Neuronal stem cell (in vitro differentiated cells): ENCODE results near the gene GBGT1.
A peak's percentile ranks its signal among the peaks of the same experiment; 100 is the strongest.
"Not testable (repeated sequence)": the region's sequence is repeated elsewhere in the genome, so short reads cannot be mapped to it uniquely, and the experiment has no call there.

Experiments used
- DNase-seq: peaks from one replicate; pipeline ENCODE4 v3.0.0-alpha.2; 2013; ENCODE audit warnings: low spot score
- H2AFZ ChIP-seq: one replicate; pipeline ENCODE4 v1.6.1; 2013; ENCODE audit warnings: mild to moderate bottlenecking, low read length, inconsistent platforms
- H2AK5ac ChIP-seq: 2 replicates; pipeline ENCODE4 v1.6.1; 2013; ENCODE audit warnings: low read depth, mild to moderate bottlenecking, inconsistent platforms, low read length, moderate library complexity, mixed read lengths
- H2BK120ac ChIP-seq: 2 replicates; pipeline ENCODE4 v1.6.1; 2013; ENCODE audit warnings: low read depth, mild to moderate bottlenecking, inconsistent platforms, low read length, moderate library complexity, mixed read lengths
- H2BK12ac ChIP-seq: one replicate; pipeline ENCODE4 v1.6.1; 2013; ENCODE audit warnings: low read length, inconsistent platforms
- H2BK15ac ChIP-seq: 2 replicates; pipeline ENCODE4 v1.6.1; 2013; ENCODE audit warnings: mild to moderate bottlenecking, low read length, inconsistent platforms, mixed read lengths
- H2BK5ac ChIP-seq: one replicate; pipeline ENCODE4 v1.6.1; 2013; ENCODE audit warnings: inconsistent platforms, mild to moderate bottlenecking, low read length, moderate library complexity
- H3K14ac ChIP-seq: one replicate; pipeline ENCODE4 v1.6.1; 2013; ENCODE audit warnings: low read length, inconsistent platforms
- H3K18ac ChIP-seq: 2 replicates; pipeline ENCODE4 v1.6.1; 2013; ENCODE audit warnings: low read length, inconsistent platforms
- H3K23ac ChIP-seq: 2 replicates; pipeline ENCODE4 v1.6.1; 2013; ENCODE audit warnings: low read depth, mild to moderate bottlenecking, mixed read lengths, low read length, inconsistent platforms; ENCODE audit not compliant: poor library complexity
- H3K27ac ChIP-seq: replicated peaks from 3 replicates; pipeline ENCODE4 v1.5.1; 2013; ENCODE audit warnings: low read length, inconsistent platforms
- H3K27me3 ChIP-seq, 3 experiments: 2 replicates each; pipeline ENCODE4 v1.6.1; 2013; ENCODE audit warnings: low read length in 3 of 3, mild to moderate bottlenecking in 2 of 3, inconsistent platforms in 1 of 3, low read depth in 1 of 3, mixed read lengths in 1 of 3, moderate library complexity in 1 of 3; ENCODE audit not compliant: control insufficient read depth in 3 of 3, insufficient read depth in 3 of 3
- H3K36me3 ChIP-seq, 2 donors: replicated peaks in 1 of 2; 2 replicates each; pipeline ENCODE4 v1.6.1; 2013; ENCODE audit warnings: low read length in 2 of 2; ENCODE audit not compliant: control insufficient read depth in 2 of 2, insufficient read depth in 2 of 2
- H3K4ac ChIP-seq: 2 replicates; pipeline ENCODE4 v1.6.1; 2013; ENCODE audit warnings: inconsistent platforms, mild to moderate bottlenecking, low read length, moderate library complexity
- H3K4me1 ChIP-seq, 2 donors: 1 replicate in 1 of 2; 2 replicates in 1 of 2; pipeline ENCODE4 v1.6.1; 2013; ENCODE audit warnings: low read length in 2 of 2, low read depth in 1 of 2; ENCODE audit not compliant: control insufficient read depth in 2 of 2, insufficient read depth in 1 of 2
- H3K4me2 ChIP-seq: one replicate; pipeline ENCODE4 v1.6.1; 2013; ENCODE audit warnings: mild to moderate bottlenecking, low read length, inconsistent platforms; ENCODE audit not compliant: insufficient read depth, poor library complexity, severe bottlenecking
- H3K4me3 ChIP-seq, 2 donors: 2 replicates each; pipeline ENCODE4 v1.5.1; 2013; ENCODE audit warnings: low read length in 2 of 2, mild to moderate bottlenecking in 2 of 2, inconsistent platforms in 1 of 2, moderate library complexity in 1 of 2
- H3K79me1 ChIP-seq: one replicate; pipeline ENCODE4 v1.6.1; 2013; ENCODE audit warnings: low read depth, mild to moderate bottlenecking, inconsistent platforms, low read length, moderate library complexity
- H3K9ac ChIP-seq: one replicate; pipeline ENCODE4 v1.6.1; 2013; ENCODE audit warnings: mild to moderate bottlenecking, low read depth, low read length, inconsistent platforms; ENCODE audit not compliant: poor library complexity
- H3K9me3 ChIP-seq, 2 donors: replicated peaks in 1 of 2; 2 replicates each; pipeline versions ENCODE3 to v1.6.1; 2013; ENCODE audit warnings: low read length in 2 of 2, mild to moderate bottlenecking in 2 of 2, inconsistent platforms in 1 of 2, low read depth in 1 of 2, mixed read lengths in 1 of 2, moderate library complexity in 1 of 2; ENCODE audit not compliant: control insufficient read depth in 2 of 2, insufficient read depth in 1 of 2
- H4K8ac ChIP-seq: one replicate; pipeline ENCODE4 v1.6.1; 2013; ENCODE audit warnings: low read depth, mild to moderate bottlenecking, inconsistent platforms, low read length, moderate library complexity
- H4K91ac ChIP-seq: one replicate; pipeline ENCODE4 v1.6.1; 2013; ENCODE audit warnings: low read length, low read depth, mild to moderate bottlenecking, inconsistent platforms; ENCODE audit not compliant: poor library complexity
- WGBS, 2 donors: extraction: QIAGEN DNeasy Blood & Tissue Kit; methylation state at CpG; one replicate each; pipeline ENCODE4 v1.1.7; 2013; ENCODE audit warnings: missing lambda C conversion rate in 2 of 2, mixed read lengths in 1 of 2; ENCODE audit not compliant: insufficient read length in 2 of 2, insufficient replicate concordance in 1 of 2; ENCODE audit errors: extremely low coverage in 2 of 2; 5-methylcytosine and 5-hydroxymethylcytosine counted together

GBGT1 gene

GRCh38 chr9:133170716-133171115 lies 7.0 kb upstream of the GBGT1 start:
- no peak overlapping the region for H2AFZ ChIP-seq
- H2BK12ac ChIP-seq, result no peak overlapping the region
- no peaks in the 10 kb centered on the region for H3K9me3 ChIP-seq
- no peak overlapping the region for H2BK15ac ChIP-seq
- H2AK5ac ChIP-seq, result peak overlapping the region; percentile 70
- no peak overlapping the region for H3K4me3 ChIP-seq
- no peak overlapping the region for H3K27ac ChIP-seq
- no peak overlapping the region for H2BK5ac ChIP-seq
- H3K4ac ChIP-seq, result no peak overlapping the region
- no peaks in the 10 kb centered on the region for H3K79me1 ChIP-seq
- no peak overlapping the region for H3K23ac ChIP-seq
- WGBS, 2 donors, result no CpG with 5 or more reads among the region's 11 CpGs
- H2BK120ac ChIP-seq, result no peak overlapping the region
- peaks cover 0 to 46% (median 0%) of the 10 kb centered on the region in 3 experiments for H3K27me3 ChIP-seq
- no peak for DNase-seq
- peaks cover 0 to 3% of the 10 kb centered on the region in 2 donors for H3K4me1 ChIP-seq
- H4K8ac ChIP-seq, result no peak overlapping the region
- H3K14ac ChIP-seq, result no peak overlapping the region
- no peak overlapping the region for H3K9ac ChIP-seq
- no peak overlapping the region for H4K91ac ChIP-seq
- H3K4me2 ChIP-seq, result no peak overlapping the region
- no peaks in the 10 kb centered on the region for H3K36me3 ChIP-seq
- no peak overlapping the region for H3K18ac ChIP-seq

GRCh38 chr9:133169687-133170086 lies 6.0 kb upstream of the GBGT1 start:
- peaks cover 0 to 47% (median 4%) of the 10 kb centered on the region in 3 experiments for H3K27me3 ChIP-seq
- not testable (repeated sequence) for H3K79me1 ChIP-seq, H2BK15ac ChIP-seq, H4K8ac ChIP-seq, H3K4me2 ChIP-seq, H3K4ac ChIP-seq, H3K27ac ChIP-seq, H2BK12ac ChIP-seq, H3K9me3 ChIP-seq, DNase-seq, H2BK120ac ChIP-seq, H2BK5ac ChIP-seq, H3K4me3 ChIP-seq, H2AFZ ChIP-seq, H3K14ac ChIP-seq, H2AK5ac ChIP-seq, H4K91ac ChIP-seq, H3K4me1 ChIP-seq, H3K9ac ChIP-seq, H3K23ac ChIP-seq, H3K18ac ChIP-seq, H3K36me3 ChIP-seq
- WGBS, 2 donors, result no CpG with 5 or more reads among the region's 12 CpGs

GRCh38 chr9:133169102-133169501 lies 5.4 kb upstream of the GBGT1 start:
- peak overlapping the region; percentile 60 for H3K9ac ChIP-seq
- WGBS, 2 donors, result no CpG with 5 or more reads among the region's 13 CpGs
- no peak overlapping the region for H3K27ac ChIP-seq
- no peak overlapping the region for H2BK5ac ChIP-seq
- H2BK120ac ChIP-seq, result no peak overlapping the region
- H3K36me3 ChIP-seq, result no peaks in the 10 kb centered on the region
- DNase-seq, result no peak
- no peak overlapping the region for H2BK12ac ChIP-seq
- no peak overlapping the region for H4K91ac ChIP-seq
- no peak overlapping the region for H3K4me3 ChIP-seq
- peak overlapping the region; percentile 65 for H4K8ac ChIP-seq
- H3K4ac ChIP-seq, result no peak overlapping the region
- no peak overlapping the region for H3K23ac ChIP-seq
- H3K4me2 ChIP-seq, result no peak overlapping the region
- peak overlapping the region; percentile 71 for H3K18ac ChIP-seq
- no peaks in the 10 kb centered on the region for H3K9me3 ChIP-seq
- H2AK5ac ChIP-seq, result no peak overlapping the region
- peak overlapping the region; percentile 75 for H2BK15ac ChIP-seq
- no peak overlapping the region for H3K14ac ChIP-seq
- no peak overlapping the region for H2AFZ ChIP-seq
- H3K4me1 ChIP-seq, result peaks cover 0 to 7% of the 10 kb centered on the region in 2 donors
- peaks cover 0 to 50% (median 10%) of the 10 kb centered on the region in 3 experiments for H3K27me3 ChIP-seq
- no peaks in the 10 kb centered on the region for H3K79me1 ChIP-seq

- no peak overlapping the region for H2AFZ ChIP-seq
- no peaks in the 10 kb centered on the region for H3K36me3 ChIP-seq
- H3K4me1 ChIP-seq, result peaks cover 0 to 9% of the 10 kb centered on the region in 2 donors
- H3K4me3 ChIP-seq, result no peak overlapping the region
- H3K14ac ChIP-seq, result no peak overlapping the region
- no peak overlapping the region for H3K9ac ChIP-seq
- H3K4ac ChIP-seq, result no peak overlapping the region
- H3K27me3 ChIP-seq, result peaks cover 0 to 55% (median 13%) of the 10 kb centered on the region in 3 experiments
- no peak overlapping the region for H4K91ac ChIP-seq
- no peak overlapping the region for H3K23ac ChIP-seq
- no peak overlapping the region for H2BK12ac ChIP-seq
- DNase-seq, result no peak
- no peak overlapping the region for H2AK5ac ChIP-seq
- no CpG with 5 or more reads among the region's 6 CpGs for WGBS, 2 donors
- H2BK120ac ChIP-seq, result no peak overlapping the region
- H3K9me3 ChIP-seq, result no peaks in the 10 kb centered on the region
- no peak overlapping the region for H3K4me2 ChIP-seq
- no peak overlapping the region for H4K8ac ChIP-seq
- no peak overlapping the region for H2BK5ac ChIP-seq
- no peaks in the 10 kb centered on the region for H3K79me1 ChIP-seq
- H3K27ac ChIP-seq, result no peak overlapping the region
- no peak overlapping the region for H2BK15ac ChIP-seq
- no peak overlapping the region for H3K18ac ChIP-seq
Measured at GRCh38 chr9:133168432-133168831, 4.7 kb upstream of the GBGT1 start.
